DOHH2 (cell line): Measurements from ENCODE around the gene MAGEA12.
"Not testable (repeated sequence)": the region's sequence is repeated elsewhere in the genome, so short reads cannot be mapped to it uniquely, and the experiment has no call there.

Source experiments
- CTCF ChIP-seq: fragments of 200-600 bp; sonication (generic); IDR thresholded peaks from one replicate; pipeline ENCODE4 v1.5.1; 2014; ENCODE audit warnings: antibody characterized with exemption, mild to moderate bottlenecking, low read depth, low read length; ENCODE audit not compliant: poor library complexity, severe bottlenecking
- EZH2phosphoT487 ChIP-seq: fragments of 200-600 bp; sonication (generic); IDR thresholded peaks from 2 replicates; pipeline ENCODE4 v1.6.1; 2017; ENCODE audit warnings: borderline replicate concordance, mild to moderate bottlenecking, antibody characterized with exemption, low read length, moderate library complexity, mixed read lengths

GRCh38 chrX:152713815-152714787, 19.5 kb upstream of the MAGEA12 start, which contains the start of gene MAGEA2B:
- not testable (repeated sequence) for TF ChIP-seq CTCF, EZH2phosphoT487
